MM.1S (cell line): Measurements from ENCODE around the gene THAP7.
A peak's percentile ranks its signal among the peaks of the same experiment; 100 is the strongest.

ENCODE experiments used
- DNase-seq: peaks from one replicate; pipeline ENCODE4 v3.0.0-alpha.2; 2015
- H2AFZ ChIP-seq: fragments of 300-600 bp; sonication (generic); 2 replicates; pipeline ENCODE4 v1.6.0; 2016; ENCODE audit warnings: antibody characterized with exemption, low read length
- H3F3A ChIP-seq: fragments of 300-600 bp; sonication (generic); 2 replicates; pipeline ENCODE4 v1.6.1; 2016; ENCODE audit warnings: mild to moderate bottlenecking, antibody characterized with exemption, low read length, moderate library complexity, mixed read lengths; ENCODE audit not compliant: insufficient read depth
- H3K27ac ChIP-seq: fragments of 300-600 bp; sonication (generic); 2 replicates; pipeline ENCODE4 v1.5.1; 2016; ENCODE audit warnings: mild to moderate bottlenecking, low read length
- H3K27me3 ChIP-seq: fragments of 300-600 bp; sonication (generic); replicated peaks from 2 replicates; pipeline ENCODE4 v1.6.0; 2016; ENCODE audit warnings: low read length; ENCODE audit not compliant: insufficient read depth
- H3K36me3 ChIP-seq: fragments of 300-600 bp; sonication (generic); replicated peaks from 2 replicates; pipeline ENCODE4 v1.6.1; 2016; ENCODE audit warnings: mild to moderate bottlenecking, low read length, mixed read lengths; ENCODE audit not compliant: insufficient read depth
- H3K4me1 ChIP-seq: fragments of 300-600 bp; sonication (generic); 2 replicates; pipeline ENCODE4 v1.6.1; 2016; ENCODE audit warnings: low read length, mixed read lengths
- H3K4me2 ChIP-seq: fragments of 300-600 bp; sonication (generic); 2 replicates; pipeline ENCODE4 v1.6.0; 2016; ENCODE audit warnings: low read depth, low read length
- H3K4me3 ChIP-seq: fragments of 300-600 bp; sonication (generic); 2 replicates; pipeline ENCODE4 v1.5.1; 2016; ENCODE audit warnings: low read length, mixed read lengths
- H3K79me2 ChIP-seq: fragments of 300-600 bp; sonication (generic); 2 replicates; pipeline ENCODE4 v1.6.1; 2016; ENCODE audit warnings: mixed run types, low read length, mixed read lengths
- H3K9ac ChIP-seq: fragments of 300-600 bp; sonication (generic); 2 replicates; pipeline ENCODE4 v1.6.1; 2016; ENCODE audit warnings: low read length, mixed read lengths
- H3K9me2 ChIP-seq: fragments of 300-600 bp; sonication (generic); replicated peaks from 2 replicates; pipeline ENCODE4 v1.6.1; 2016; ENCODE audit warnings: mild to moderate bottlenecking, low read length, mixed read lengths; ENCODE audit not compliant: insufficient read depth
- H3K9me3 ChIP-seq: fragments of 300-600 bp; sonication (generic); replicated peaks from 2 replicates; pipeline ENCODE4 v1.6.1; 2016; ENCODE audit warnings: mild to moderate bottlenecking, low read length, mixed read lengths; ENCODE audit not compliant: insufficient read depth
- H4K20me1 ChIP-seq: fragments of 300-600 bp; sonication (generic); 2 replicates; pipeline ENCODE4 v1.6.1; 2016; ENCODE audit warnings: mild to moderate bottlenecking, low read length, moderate library complexity, mixed read lengths; ENCODE audit not compliant: insufficient read depth
- CTCF ChIP-seq: fragments of 300-600 bp; sonication (generic); IDR thresholded peaks from 2 replicates; pipeline ENCODE4 v1.5.1; 2016; ENCODE audit warnings: antibody characterized with exemption, low read length, mixed read lengths
- EZH2 ChIP-seq: fragments of 300-600 bp; sonication (generic); optimal IDR thresholded peaks from 2 replicates; pipeline ENCODE3; 2017; ENCODE audit warnings: low read depth, mild to moderate bottlenecking, antibody characterized with exemption, low read length, mixed read lengths
- EZH2phosphoT487 ChIP-seq: fragments of 300-600 bp; sonication (generic); IDR thresholded peaks from 2 replicates; pipeline ENCODE4 v1.6.1; 2018; ENCODE audit warnings: antibody characterized with exemption, low read length

THAP7 gene

GRCh38 chr22:21000987-21001600 is 824 bp downstream of the THAP7 start:
- H3K9me3 ChIP-seq, result no peaks in the 10 kb centered on the region
- peak overlapping the region; percentile 100 for H3K4me2 ChIP-seq
- H3K9me2 ChIP-seq, result no peaks in the 10 kb centered on the region
- H3K79me2 ChIP-seq, result peaks cover 21% of the 10 kb centered on the region
- H3K9ac ChIP-seq, result peak overlapping the region; percentile 95
- no peak for DNase-seq
- peak overlapping the region; percentile 84 for H2AFZ ChIP-seq
- TF ChIP-seq EZH2phosphoT487 (no peak), EZH2 (no peak), CTCF (no peak)
- peaks cover 9% of the 10 kb centered on the region; the same call in 1 of the 2 replicates for H3K4me1 ChIP-seq
- peak overlapping the region; percentile 91 for H3K4me3 ChIP-seq
- peak overlapping the region; percentile 97 for H3K27ac ChIP-seq
- H4K20me1 ChIP-seq, result no peaks in the 10 kb centered on the region
- no peaks in the 10 kb centered on the region for H3K36me3 ChIP-seq
- H3K27me3 ChIP-seq, result no peaks in the 10 kb centered on the region
- H3F3A ChIP-seq, result peaks cover 16% of the 10 kb centered on the region

GRCh38 chr22:21000207-21000986 is 1.5 kb downstream of the THAP7 start:
- no peaks in the 10 kb centered on the region for H3K9me2 ChIP-seq
- TF ChIP-seq EZH2 (no peak), CTCF (0 out of 2 replicates have a peak, but pooled peaks have one; percentile 8), EZH2phosphoT487 (no peak)
- no peak for DNase-seq
- H4K20me1 ChIP-seq, result no peaks in the 10 kb centered on the region
- peak overlapping the region; percentile 100 for H3K4me2 ChIP-seq
- peaks cover 16% of the 10 kb centered on the region for H3F3A ChIP-seq
- peak overlapping the region; percentile 95 for H3K9ac ChIP-seq
- no peaks in the 10 kb centered on the region for H3K36me3 ChIP-seq
- peaks cover 21% of the 10 kb centered on the region for H3K79me2 ChIP-seq
- peak overlapping the region; percentile 91 for H3K4me3 ChIP-seq
- no peak overlapping the region for H3K27ac ChIP-seq
- H3K9me3 ChIP-seq, result no peaks in the 10 kb centered on the region
- H2AFZ ChIP-seq, result no peak overlapping the region
- H3K27me3 ChIP-seq, result no peaks in the 10 kb centered on the region
- peaks cover 9% of the 10 kb centered on the region; the same call in 1 of the 2 replicates for H3K4me1 ChIP-seq

- H3K27me3 ChIP-seq, result no peaks in the 10 kb centered on the region
- H3K9ac ChIP-seq, result no peak overlapping the region
- no peak overlapping the region for H2AFZ ChIP-seq
- no peaks in the 10 kb centered on the region for H3K9me2 ChIP-seq
- peaks cover 16% of the 10 kb centered on the region for H3F3A ChIP-seq
- H3K4me3 ChIP-seq, result no peak overlapping the region
- H4K20me1 ChIP-seq, result no peaks in the 10 kb centered on the region
- H3K4me2 ChIP-seq, result peak overlapping the region; percentile 100; the same call in 1 of the 2 replicates
- no peaks in the 10 kb centered on the region for H3K9me3 ChIP-seq
- TF ChIP-seq EZH2phosphoT487, result no peak
- TF ChIP-seq CTCF, result no peak
- TF ChIP-seq EZH2, result no peak
- H3K36me3 ChIP-seq, result no peaks in the 10 kb centered on the region
- peaks cover 21% of the 10 kb centered on the region for H3K79me2 ChIP-seq
- H3K27ac ChIP-seq, result no peak overlapping the region
- no peak for DNase-seq
- H3K4me1 ChIP-seq, result peaks cover 9% of the 10 kb centered on the region; the same call in 1 of the 2 replicates
Measured at GRCh38 chr22:20999350-21000206, 2.3 kb downstream of the THAP7 start.
